ENCODE data around the gene TMEM11. TPM values are rescaled to one million over a fixed set of nuclear protein-coding genes. Genes with fewer than 3 reads are reported as not detected.

TMEM11 gene
- total RNA-seq, 1 donor from 2014 or later: 44.3 TPM

GRCh38 chr17:21186399-21187187, 27.4 kb downstream of the TMEM11 start:
- no peak for DNase-seq (ENCODE audit: low read depth)

GRCh38 chr17:21185061-21185460, 28.9 kb downstream of the TMEM11 start:
- DNase-seq (ENCODE audit: low read depth): no peak

GRCh38 chr17:21184570-21184969, 29.4 kb downstream of the TMEM11 start:
- DNase-seq (ENCODE audit: low read depth): no peak

GRCh38 chr17:21183468-21183867, 30.5 kb downstream of the TMEM11 start:
- no peak for DNase-seq (ENCODE audit: low read depth)

GRCh38 chr17:21177854-21178600, 35.9 kb downstream of the TMEM11 start:
- no peak for DNase-seq (ENCODE audit: low read depth)

GRCh38 chr17:21177401-21177800, 36.6 kb downstream of the TMEM11 start:
- no peak for DNase-seq (ENCODE audit: low read depth)

- no peak for DNase-seq (ENCODE audit: low read depth)
These were observed 37.1 kb downstream of the TMEM11 start for GRCh38 chr17:21176773-21177395.

GRCh38 chr17:21174713-21175112, 39.2 kb downstream of the TMEM11 start:
- DNase-seq (ENCODE audit: low read depth): peak; percentile 53

GRCh38 chr17:21174186-21174585, 39.8 kb downstream of the TMEM11 start:
- DNase-seq (ENCODE audit: low read depth): no peak

GRCh38 chr17:21173543-21173942, 40.4 kb downstream of the TMEM11 start:
- peak; percentile 86 for DNase-seq (ENCODE audit: low read depth)

- no peak for DNase-seq (ENCODE audit: low read depth)
These were observed 41.1 kb downstream of the TMEM11 start for GRCh38 chr17:21172846-21173245.

GRCh38 chr17:21171970-21172510, 41.9 kb downstream of the TMEM11 start:
- no peak for DNase-seq (ENCODE audit: low read depth)

GRCh38 chr17:21171309-21171922, 42.5 kb downstream of the TMEM11 start:
- no peak for DNase-seq (ENCODE audit: low read depth)

GRCh38 chr17:21170809-21171208, 43.2 kb downstream of the TMEM11 start:
- no peak for DNase-seq (ENCODE audit: low read depth)

- DNase-seq (ENCODE audit: low read depth): no peak
These were observed 44.5 kb downstream of the TMEM11 start for GRCh38 chr17:21169496-21169895.

- no peak for DNase-seq (ENCODE audit: low read depth)
These were observed 45.5 kb downstream of the TMEM11 start for GRCh38 chr17:21168555-21168865.

GRCh38 chr17:21167303-21167702, 46.7 kb downstream of the TMEM11 start:
- peak; percentile 43 for DNase-seq (ENCODE audit: low read depth)

- peak; percentile 40 for DNase-seq (ENCODE audit: low read depth)
These were observed 47.3 kb downstream of the TMEM11 start for GRCh38 chr17:21166595-21167210.

GRCh38 chr17:21165922-21166594, 47.9 kb downstream of the TMEM11 start:
- DNase-seq (ENCODE audit: low read depth): peak; percentile 56

- no peak for DNase-seq (ENCODE audit: low read depth)
These were observed 49.3 kb downstream of the TMEM11 start for GRCh38 chr17:21164620-21165019.

GRCh38 chr17:21164216-21164615, 49.7 kb downstream of the TMEM11 start:
- DNase-seq (ENCODE audit: low read depth): no peak
